ENCODE data around the gene CX3CR1.

CX3CR1 gene

GRCh38 chr3:39281533-39281932, 1.7 kb upstream of the CX3CR1 start:
- H3K36me3 ChIP-seq (ENCODE audit: low read depth) = no peaks in the 10 kb centered on the region
- no peak for TF ChIP-seq CTCF (IDR thresholded peaks at IDR 0.05; ENCODE audit: poor library complexity, severe bottlenecking)
- no peaks in the 10 kb centered on the region for H3K27me3 ChIP-seq (ENCODE audit: insufficient read depth, poor library complexity, severe bottlenecking)
- H3K27ac ChIP-seq (ENCODE audit: poor library complexity, severe bottlenecking) = no peak overlapping the region
- no peaks in the 10 kb centered on the region for H3K4me1 ChIP-seq (ENCODE audit: insufficient read depth, poor library complexity, severe bottlenecking)
- no peaks in the 10 kb centered on the region for H3K9me3 ChIP-seq (ENCODE audit: severe bottlenecking)
- ATAC-seq (ENCODE audit: low read depth) = peak; percentile 33; the same call in 1 of the 3 replicates
- no peak for DNase-seq (ENCODE audit: low spot score)
- H3K4me3 ChIP-seq (ENCODE audit: severe bottlenecking) = no peak overlapping the region

GRCh38 chr3:39280571-39280970, 735 bp upstream of the CX3CR1 start:
- no peak for TF ChIP-seq CTCF (IDR thresholded peaks at IDR 0.05; ENCODE audit: poor library complexity, severe bottlenecking)
- Histone ChIP-seq H3K27ac (ENCODE audit: poor library complexity, severe bottlenecking) (no peak overlapping the region), H3K27me3 (ENCODE audit: insufficient read depth, poor library complexity, severe bottlenecking) (no peaks in the 10 kb centered on the region), H3K9me3 (ENCODE audit: severe bottlenecking) (no peaks in the 10 kb centered on the region), H3K4me1 (ENCODE audit: insufficient read depth, poor library complexity, severe bottlenecking) (no peaks in the 10 kb centered on the region), H3K36me3 (ENCODE audit: low read depth) (no peaks in the 10 kb centered on the region), H3K4me3 (ENCODE audit: severe bottlenecking) (no peak overlapping the region)
- DNase-seq (ENCODE audit: low spot score) = no peak
- no peak for ATAC-seq (ENCODE audit: low read depth)

- H3K4me1 ChIP-seq (ENCODE audit: insufficient read depth, poor library complexity, severe bottlenecking) = no peaks in the 10 kb centered on the region
- no peak overlapping the region for H3K4me3 ChIP-seq (ENCODE audit: severe bottlenecking)
- no peaks in the 10 kb centered on the region for H3K27me3 ChIP-seq (ENCODE audit: insufficient read depth, poor library complexity, severe bottlenecking)
- ATAC-seq (ENCODE audit: low read depth) (no peak), DNase-seq (ENCODE audit: low spot score) (no peak)
- no peak for TF ChIP-seq CTCF (IDR thresholded peaks at IDR 0.05; ENCODE audit: poor library complexity, severe bottlenecking)
- H3K36me3 ChIP-seq (ENCODE audit: low read depth) = no peaks in the 10 kb centered on the region
- no peak overlapping the region for H3K27ac ChIP-seq (ENCODE audit: poor library complexity, severe bottlenecking)
- no peaks in the 10 kb centered on the region for H3K9me3 ChIP-seq (ENCODE audit: severe bottlenecking)
Observed at GRCh38 chr3:39278616-39278935, 1.3 kb downstream of the CX3CR1 start.

- Histone ChIP-seq H3K27ac (ENCODE audit: poor library complexity, severe bottlenecking) (no peak overlapping the region), H3K27me3 (ENCODE audit: insufficient read depth, poor library complexity, severe bottlenecking) (no peaks in the 10 kb centered on the region), H3K4me1 (ENCODE audit: insufficient read depth, poor library complexity, severe bottlenecking) (no peaks in the 10 kb centered on the region), H3K9me3 (ENCODE audit: severe bottlenecking) (no peaks in the 10 kb centered on the region), H3K36me3 (ENCODE audit: low read depth) (no peaks in the 10 kb centered on the region), H3K4me3 (ENCODE audit: severe bottlenecking) (no peak overlapping the region)
- no peak for ATAC-seq (ENCODE audit: low read depth)
- TF ChIP-seq CTCF (IDR thresholded peaks at IDR 0.05; ENCODE audit: poor library complexity, severe bottlenecking) = no peak
- no peak for DNase-seq (ENCODE audit: low spot score)
Observed at GRCh38 chr3:39277893-39278615, 1.8 kb downstream of the CX3CR1 start.

GRCh38 chr3:39276746-39277145, 3.1 kb downstream of the CX3CR1 start:
- no peak for TF ChIP-seq CTCF (IDR thresholded peaks at IDR 0.05; ENCODE audit: poor library complexity, severe bottlenecking)
- ATAC-seq (ENCODE audit: low read depth) = no peak
- DNase-seq (ENCODE audit: low spot score) = no peak
- no peaks in the 10 kb centered on the region for H3K9me3 ChIP-seq (ENCODE audit: severe bottlenecking)
- H3K27ac ChIP-seq (ENCODE audit: poor library complexity, severe bottlenecking) = no peak overlapping the region
- no peak overlapping the region for H3K4me3 ChIP-seq (ENCODE audit: severe bottlenecking)
- H3K36me3 ChIP-seq (ENCODE audit: low read depth) = no peaks in the 10 kb centered on the region
- no peaks in the 10 kb centered on the region for H3K27me3 ChIP-seq (ENCODE audit: insufficient read depth, poor library complexity, severe bottlenecking)
- H3K4me1 ChIP-seq (ENCODE audit: insufficient read depth, poor library complexity, severe bottlenecking) = no peaks in the 10 kb centered on the region

All from RWPE2 (cell line).